B cell (primary cell): Measurements from ENCODE around the gene GALNT18. TPM values are rescaled to one million over a fixed set of nuclear protein-coding genes. Genes with fewer than 3 reads are reported as not detected.

Experiments
- ATAC-seq: fragments of 200-7000 bp; cut with Tn5 transposase; one replicate; pipeline ENCODE4 v1.10.0; 2021; ENCODE audit warnings: low read depth, mild to moderate bottlenecking, moderate number of reproducible peaks, moderate library complexity
- CTCF ChIA-PET: fragments of 350-600 bp; sonication (Branson Sonifier 250); formaldehyde crosslinking; loops from one replicate; lab custom pipeline; 2021; ENCODE audit warnings: antibody characterized with exemption, inconsistent platforms; lab: Charles Lee
- POLR2A ChIA-PET: fragments of 350-600 bp; sonication (Branson Sonifier 250); formaldehyde crosslinking; loops from one replicate; lab custom pipeline; 2021; ENCODE audit warnings: antibody characterized with exemption; lab: Charles Lee
- DNase-seq: peaks from one replicate; pipeline ENCODE4 v3.0.0; 2013
- H2AFZ ChIP-seq: 2 replicates; pipeline ENCODE4 v1.6.1; 2012; ENCODE audit warnings: mild to moderate bottlenecking, low read depth, low read length; ENCODE audit not compliant: insufficient read depth, poor library complexity, severe bottlenecking
- H3K27ac ChIP-seq, 2 donors: 1 replicate in 1 of 2; 2 replicates in 1 of 2; pipeline ENCODE4 v1.5.1; 2012 to 2013; ENCODE audit warnings: low read length in 2 of 2, mild to moderate bottlenecking in 2 of 2, moderate library complexity in 1 of 2
- H3K27me3 ChIP-seq, 4 experiments: fragments of 200-600 bp in 1 of 4; sonication (generic) in 1 of 4; replicated peaks in 1 of 4; 1 replicate in 2 of 4; 2 replicates in 2 of 4; pipeline versions ENCODE4 v1.6.1 to v1.7.0; 2013 to 2016; ENCODE audit warnings: low read length in 3 of 4, mild to moderate bottlenecking in 2 of 4, mixed read lengths in 1 of 4, moderate library complexity in 1 of 4; ENCODE audit not compliant: insufficient read depth in 4 of 4, control insufficient read depth in 3 of 4; ENCODE audit errors: control extremely low read depth in 1 of 4
- H3K36me3 ChIP-seq, 2 experiments: replicated peaks in 1 of 2; 1 replicate in 1 of 2; 2 replicates in 1 of 2; pipeline versions ENCODE4 v1.6.1 to v1.7.1; 2013; ENCODE audit warnings: low read length in 1 of 2; ENCODE audit not compliant: insufficient read depth in 2 of 2, control insufficient read depth in 1 of 2; ENCODE audit errors: control extremely low read depth in 1 of 2, extremely low read depth in 1 of 2
- H3K4me1 ChIP-seq, 2 donors: fragments of 200-600 bp in 1 of 2; sonication (generic) in 1 of 2; 1 replicate in 1 of 2; 2 replicates in 1 of 2; pipeline versions ENCODE4 v1.5.1 to v1.6.1; 2013 to 2017; ENCODE audit warnings: low read length in 2 of 2; ENCODE audit not compliant: control insufficient read depth in 2 of 2, insufficient read depth in 2 of 2
- H3K4me2 ChIP-seq: replicated peaks from 2 replicates; pipeline ENCODE3; 2012; ENCODE audit warnings: mild to moderate bottlenecking, low read depth, low read length; ENCODE audit not compliant: poor library complexity, severe bottlenecking
- H3K4me3 ChIP-seq, 5 experiments: fragments of 200-600 bp in 1 of 5; sonication (generic) in 1 of 5; 1 replicate in 3 of 5; 2 replicates in 2 of 5; pipeline versions ENCODE4 v1.5.1 to v1.7.0; 2011 to 2016; ENCODE audit warnings: low read length in 4 of 5, mild to moderate bottlenecking in 4 of 5, low read depth in 2 of 5, control low read depth in 1 of 5, moderate library complexity in 1 of 5; ENCODE audit not compliant: insufficient read depth in 1 of 5; ENCODE audit errors: control extremely low read depth in 1 of 5, extremely low read depth in 1 of 5
- H3K79me2 ChIP-seq: fragments of 200-600 bp; sonication (generic); one replicate; pipeline ENCODE4 v1.6.0; 2016; ENCODE audit warnings: low read length; ENCODE audit not compliant: control insufficient read depth, insufficient read depth
- H3K9ac ChIP-seq: fragments of 200-600 bp; sonication (generic); 2 replicates; pipeline ENCODE4 v1.6.1; 2017; ENCODE audit warnings: mild to moderate bottlenecking, low read length, moderate library complexity
- H3K9me3 ChIP-seq, 3 donors: one replicate each; pipeline versions ENCODE4 v1.6.1 to v1.7.1; 2013; ENCODE audit warnings: low read length in 2 of 3; ENCODE audit not compliant: control insufficient read depth in 2 of 3, insufficient read depth in 1 of 3; ENCODE audit errors: control extremely low read depth in 1 of 3
- H4K20me1 ChIP-seq: 2 replicates; pipeline ENCODE4 v1.6.0; 2012; ENCODE audit warnings: mild to moderate bottlenecking, low read length; ENCODE audit not compliant: insufficient read depth, control insufficient read depth, poor library complexity, severe bottlenecking
- H3K27ac Mint-ChIP-seq: one replicate; pipeline ENCODE4 v1.8.0; 2021; ENCODE audit warnings: mixed read lengths
- H3K27me3 Mint-ChIP-seq: one replicate; pipeline ENCODE4 v1.8.0; 2021; ENCODE audit warnings: mixed read lengths
- H3K4me1 Mint-ChIP-seq: one replicate; pipeline ENCODE4 v1.8.0; 2021; ENCODE audit warnings: mixed read lengths
- H3K4me3 Mint-ChIP-seq: one replicate; pipeline ENCODE4 v1.8.0; 2021; ENCODE audit warnings: mixed read lengths
- H3K9me3 Mint-ChIP-seq: one replicate; pipeline ENCODE4 v1.8.0; 2022; ENCODE audit warnings: mixed read lengths; ENCODE audit not compliant: insufficient read depth
- CTCF ChIP-seq: fragments of 200-600 bp; IDR thresholded peaks from one replicate; pipeline ENCODE4 v1.8.0; 2022; ENCODE audit warnings: antibody characterized with exemption, mild to moderate bottlenecking
- EZH2 ChIP-seq: IDR thresholded peaks from 2 replicates; pipeline ENCODE4 v1.6.1; 2012; ENCODE audit warnings: borderline replicate concordance, low read depth, mild to moderate bottlenecking, moderate library complexity, low read length; ENCODE audit not compliant: insufficient read depth, poor library complexity, severe bottlenecking
- WGBS: methylation state at CpG from one replicate; pipeline ENCODE4 v1.1.5; 2013; ENCODE audit warnings: missing lambda C conversion rate; ENCODE audit not compliant: insufficient coverage; 5-methylcytosine and 5-hydroxymethylcytosine counted together
- intact Hi-C: fragments of 100-400 bp; cut with micrococcal nuclease; formaldehyde crosslinking; loops from one replicate; pipeline ENCODE4 v1.10.0; 2022
- polyA plus RNA-seq: library from polyadenylated mRNA; depleted of rRNA; stranded (reverse); fragments of >200 nt; gene quantifications from 2 replicates; pipeline ENCODE4 v1.2.3, GENCODE V29; 2012
- total RNA-seq, 2 donors: library from RNA; stranded (reverse); fragments of 120-200 nt in 1 of 2; gene quantifications; 1 replicate in 1 of 2; 2 replicates in 1 of 2; pipeline versions ENCODE4 v1.2.3 to v1.2.4, GENCODE V29; 2013 to 2022

GALNT18 gene
- total and polyA plus RNA-seq, 2 donors (not counting 1 experiment from before 2014, with no cell fraction given) = not detected

GRCh38 chr11:11537372-11537771, 84.4 kb downstream of the GALNT18 start:
- 100% methylated on average over 1 of the region's 2 CpGs for WGBS
- no peaks in the 10 kb centered on the region for H3K27me3 Mint-ChIP-seq
- no peaks in the 10 kb centered on the region for H3K4me1 ChIP-seq

GRCh38 chr11:11536650-11537049, 85.2 kb downstream of the GALNT18 start:
- Histone ChIP-seq H3K4me2 (no peak overlapping the region), H3K9me3 (peaks cover 0 to 8% (median 0%) of the 10 kb centered on the region in 3 donors), H4K20me1 (no peaks in the 10 kb centered on the region), H3K9ac (no peak overlapping the region), H2AFZ (no peak overlapping the region), H3K27me3 (no peaks in the 10 kb centered on the region), H3K27ac (no peak overlapping the region), H3K79me2 (no peaks in the 10 kb centered on the region), H3K4me1 (no peaks in the 10 kb centered on the region), H3K36me3 (no peaks in the 10 kb centered on the region), H3K4me3 (no peak overlapping the region)
- no peaks in the 10 kb centered on the region for H3K4me1 Mint-ChIP-seq
- TF ChIP-seq CTCF (no peak), EZH2 (no peak)
- POLR2A ChIA-PET = no interaction called here
- CTCF ChIA-PET = no interaction called here
- H3K27me3 Mint-ChIP-seq = no peaks in the 10 kb centered on the region
- WGBS = 100% methylated on average over 2 of the region's 3 CpGs
- no peak for ATAC-seq
- H3K27ac Mint-ChIP-seq = no peak overlapping the region
- H3K4me3 Mint-ChIP-seq = no peak overlapping the region
- H3K9me3 Mint-ChIP-seq = no peaks in the 10 kb centered on the region
- intact Hi-C loops = no loop called here
- no peak for DNase-seq

More at GRCh38 chr11:11537372-11537771, 84.4 kb downstream of the GALNT18 start:
- Mint-ChIP-seq H3K27ac (no peak overlapping the region), H3K4me1 (no peaks in the 10 kb centered on the region), H3K4me3 (no peak overlapping the region), H3K9me3 (no peaks in the 10 kb centered on the region)
- peaks cover 0 to 8% (median 0%) of the 10 kb centered on the region in 3 donors for H3K9me3 ChIP-seq
- no peak for TF ChIP-seq EZH2
- TF ChIP-seq CTCF = no peak
- ChIA-PET CTCF (no interaction called here), POLR2A (no interaction called here)
- no peak overlapping the region for H3K9ac ChIP-seq
- no peaks in the 10 kb centered on the region for H3K36me3 ChIP-seq
- H3K27me3 ChIP-seq = no peaks in the 10 kb centered on the region
- no peak for DNase-seq
- no peak overlapping the region for H2AFZ ChIP-seq
- H4K20me1 ChIP-seq = no peaks in the 10 kb centered on the region
- H3K79me2 ChIP-seq = no peaks in the 10 kb centered on the region
- intact Hi-C loops = no loop called here
- no peak for ATAC-seq
- no peak overlapping the region for H3K4me3 ChIP-seq
- H3K27ac ChIP-seq = no peak overlapping the region
- no peak overlapping the region for H3K4me2 ChIP-seq
